UCSD-AML1 (cell line): ENCODE data around the gene CALCB.
A peak's percentile ranks its signal among the peaks of the same experiment; 100 is the strongest.

Experiments used
- DNase-seq: peaks from one replicate; lab custom pipeline; 2025; ENCODE audit not compliant: unreplicated experiment; lab: John Stamatoyannopoulos, UW

The CALCB gene

GRCh38 chr11:15074206-15075161, 1.1 kb downstream of the CALCB start:
- DNase-seq = peak; percentile 79

- no peak for DNase-seq
These were observed 1.8 kb downstream of the CALCB start for GRCh38 chr11:15075162-15075526.

GRCh38 chr11:15091175-15091574, 17.8 kb downstream of the CALCB start:
- DNase-seq = no peak

- no peak for DNase-seq
These were observed 18.2 kb downstream of the CALCB start for GRCh38 chr11:15091625-15092024.

GRCh38 chr11:15093432-15093831, 20.0 kb downstream of the CALCB start:
- DNase-seq = no peak

- no peak for DNase-seq
These were observed 22.4 kb downstream of the CALCB start for GRCh38 chr11:15095736-15096228.

- DNase-seq = no peak
These were observed 24.0 kb downstream of the CALCB start for GRCh38 chr11:15097411-15097810.

- DNase-seq = no peak
These were observed 25.9 kb downstream of the CALCB start for GRCh38 chr11:15099267-15099666.

GRCh38 chr11:15101072-15101709, 27.8 kb downstream of the CALCB start:
- DNase-seq = peak; percentile 38

GRCh38 chr11:15104166-15104565, 30.8 kb downstream of the CALCB start:
- DNase-seq = no peak

GRCh38 chr11:15106201-15106965, 33.0 kb downstream of the CALCB start:
- DNase-seq = no peak

GRCh38 chr11:15107730-15108515, 34.5 kb downstream of the CALCB start:
- DNase-seq = no peak

GRCh38 chr11:15108592-15109130, 35.3 kb downstream of the CALCB start:
- no peak for DNase-seq

GRCh38 chr11:15109602-15110001, 36.2 kb downstream of the CALCB start:
- DNase-seq = no peak

- no peak for DNase-seq
These were observed 37.8 kb downstream of the CALCB start for GRCh38 chr11:15111215-15111614.

GRCh38 chr11:15112131-15112541, 38.7 kb downstream of the CALCB start:
- DNase-seq = no peak

- DNase-seq = peak; percentile 34
These were observed 40.0 kb downstream of the CALCB start for GRCh38 chr11:15113381-15113780.

GRCh38 chr11:15114501-15115475, 41.4 kb downstream of the CALCB start, which contains the start of gene INSC:
Gene INSC, plus strand, starts transcription at chr11:15114923. Its CDS starts 34,252 bp downstream, at chr11:15149175.
- DNase-seq = no peak

- no peak for DNase-seq
These were observed 42.3 kb downstream of the CALCB start for GRCh38 chr11:15115686-15116085.
